Stimulated activated CD8-positive, alpha-beta memory T cell treated with anti-CD3 and anti-CD28 coated beads, Interleukin-4, amount 100 ng/mL, for 48 hours (primary cell): Measurements from ENCODE around the gene NAB1.
"Not testable (repeated sequence)": the region's sequence is repeated elsewhere in the genome, so short reads cannot be mapped to it uniquely, and the experiment has no call there.

Experiments
- DNase-seq: peaks from one replicate; pipeline ENCODE4 v3.0.0-alpha.2; 2020

The NAB1 gene

GRCh38 chr2:190674966-190675650, 26.2 kb downstream of the NAB1 start:
- no peak for DNase-seq

GRCh38 chr2:190677255-190677654, 28.4 kb downstream of the NAB1 start:
- no peak for DNase-seq

DNA sequence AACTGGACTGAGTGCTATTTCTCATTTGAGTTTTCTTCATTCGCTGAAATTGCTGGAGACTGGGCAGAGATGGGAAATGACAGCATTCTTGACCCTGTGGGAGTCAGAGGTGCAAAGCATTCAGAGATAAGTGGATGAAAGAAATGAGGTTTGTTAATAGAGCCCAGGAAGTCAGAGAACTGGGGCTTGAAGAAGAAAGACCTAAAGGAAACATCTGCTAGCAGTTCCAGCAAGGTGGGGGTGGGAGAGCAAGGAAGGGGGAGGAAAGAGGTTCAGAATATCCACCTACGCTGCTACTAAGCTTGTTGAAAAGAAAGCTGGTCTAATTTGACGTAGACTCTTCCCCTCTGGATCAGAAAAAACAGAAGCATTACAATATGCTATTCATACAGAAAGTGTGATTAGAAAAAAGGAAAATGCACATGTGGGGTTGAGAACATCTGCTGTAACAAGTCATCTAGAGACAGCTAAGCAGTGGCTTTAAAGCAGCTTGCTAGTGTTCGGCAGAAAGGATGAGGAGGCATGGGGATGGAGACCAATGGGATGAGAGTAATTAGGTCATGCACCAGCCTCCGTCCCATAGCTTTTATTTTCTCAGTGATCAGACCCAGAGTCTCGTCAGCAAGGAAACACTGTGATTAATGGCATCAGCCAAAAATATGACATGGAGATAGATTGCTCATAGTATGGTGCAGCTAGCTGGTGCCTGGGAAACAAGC, 29.7 kb downstream of the NAB1 start:
- DNase-seq, result peak; percentile 66

DNA sequence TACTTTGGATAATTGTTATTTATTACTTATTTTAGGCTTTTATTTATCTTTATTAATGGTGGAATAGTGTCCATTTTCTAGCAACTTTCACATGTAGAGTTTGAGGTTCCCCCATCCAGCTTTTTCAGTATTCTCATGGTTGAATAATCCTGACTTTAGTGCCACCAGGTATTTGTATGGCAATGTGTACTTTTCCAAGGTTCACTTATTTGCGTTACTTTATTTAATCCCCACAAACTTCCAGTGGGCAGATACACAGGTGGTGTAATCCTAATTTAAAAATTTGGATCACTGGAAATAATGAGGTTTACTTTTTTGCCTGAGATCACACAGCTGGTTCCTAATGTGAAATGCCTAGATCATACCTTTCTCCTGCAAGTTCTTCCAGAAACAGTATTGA, 30.5 kb downstream of the NAB1 start:
- no peak for DNase-seq

- DNase-seq, result peak; percentile 73
These were observed 31.1 kb downstream of the NAB1 start for GRCh38 chr2:190679813-190680591.

- no peak for DNase-seq
These were observed 33.3 kb downstream of the NAB1 start for GRCh38 chr2:190682168-190682567.

- DNase-seq, result no peak
These were observed 34.9 kb downstream of the NAB1 start for GRCh38 chr2:190683802-190684201.

DNA sequence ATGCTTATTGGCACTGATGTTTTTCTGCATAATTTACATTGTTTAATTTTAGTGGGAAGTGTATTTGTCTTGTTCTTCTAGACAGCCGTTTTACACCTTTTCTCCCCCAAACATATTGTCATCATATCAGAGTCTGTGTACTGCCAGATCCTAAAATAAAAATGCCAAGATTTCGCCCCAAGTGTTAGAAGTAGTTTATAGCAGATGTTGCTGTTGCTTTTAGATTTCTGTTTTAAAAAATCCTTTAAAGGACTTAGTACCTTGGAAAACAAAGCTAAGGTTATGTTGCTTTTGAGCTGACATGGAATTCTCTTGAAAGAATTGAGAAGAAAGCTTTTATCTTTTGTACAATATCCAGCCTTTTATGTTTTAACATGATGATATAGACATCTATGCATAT, 36.0 kb downstream of the NAB1 start:
- DNase-seq, result no peak

DNA sequence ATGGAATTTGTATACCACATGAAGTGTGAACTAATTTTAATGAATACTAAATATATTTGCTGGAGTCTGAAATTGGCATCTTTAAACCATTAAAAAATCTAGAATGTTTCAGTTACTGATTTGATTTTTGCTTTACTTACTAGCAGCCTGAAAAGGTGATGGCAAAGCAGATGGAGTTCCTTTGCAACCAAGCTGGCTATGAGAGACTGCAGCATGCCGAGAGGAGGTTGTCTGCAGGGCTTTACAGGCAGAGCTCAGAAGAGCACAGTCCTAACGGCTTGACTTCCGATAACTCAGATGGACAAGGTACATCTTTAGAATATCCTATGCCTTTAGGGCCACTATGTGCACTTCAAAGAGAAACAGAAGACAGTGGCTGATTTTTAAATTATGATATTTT, 36.5 kb downstream of the NAB1 start:
- no peak for DNase-seq

GRCh38 chr2:190693533-190694232, 44.8 kb downstream of the NAB1 start:
- no peak for DNase-seq

DNA sequence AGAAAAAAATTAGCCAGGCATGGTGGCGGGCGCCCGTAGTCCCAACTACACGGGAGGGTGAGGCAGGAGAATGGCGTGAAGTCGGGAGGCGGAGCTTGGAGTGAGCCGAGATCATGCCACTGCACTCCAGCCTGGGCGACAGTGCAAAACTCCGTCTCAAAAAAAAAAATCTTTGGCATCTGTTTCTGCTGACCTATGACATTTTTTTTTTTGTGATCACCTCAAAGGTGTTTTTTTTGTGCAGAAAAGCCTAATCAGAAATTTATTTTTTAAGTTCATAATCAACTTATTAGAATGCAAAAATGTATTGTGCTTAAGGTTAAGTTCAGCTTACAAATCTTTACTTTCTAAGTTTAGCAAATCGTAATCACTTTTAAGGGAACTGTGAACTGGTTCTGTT, 45.6 kb downstream of the NAB1 start:
- no peak for DNase-seq

- DNase-seq, result no peak
These were observed 46.9 kb downstream of the NAB1 start for GRCh38 chr2:190695739-190696138.

GRCh38 chr2:190696792-190697398, 48.0 kb downstream of the NAB1 start:
- DNase-seq, result no peak

DNA sequence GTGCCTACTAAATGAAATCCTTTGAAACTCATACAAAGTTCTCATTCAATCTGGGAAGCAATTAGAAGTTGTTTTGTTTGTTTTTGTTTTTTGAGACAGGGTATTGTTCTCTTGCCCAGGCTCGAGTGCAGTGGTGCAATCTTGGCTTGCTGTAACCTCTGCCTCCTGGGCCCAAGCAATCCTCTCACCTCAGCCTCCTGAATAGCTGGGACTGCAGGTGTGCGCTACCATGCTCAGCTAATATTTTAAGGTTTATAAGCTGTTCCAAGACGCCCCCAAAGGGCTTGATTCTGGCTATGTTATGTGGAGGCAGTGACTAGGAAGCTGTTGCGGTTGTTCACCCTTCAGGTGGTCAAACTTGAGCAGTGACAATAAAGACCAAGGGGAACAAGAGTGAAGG, 48.5 kb downstream of the NAB1 start:
- DNase-seq, result no peak

DNA sequence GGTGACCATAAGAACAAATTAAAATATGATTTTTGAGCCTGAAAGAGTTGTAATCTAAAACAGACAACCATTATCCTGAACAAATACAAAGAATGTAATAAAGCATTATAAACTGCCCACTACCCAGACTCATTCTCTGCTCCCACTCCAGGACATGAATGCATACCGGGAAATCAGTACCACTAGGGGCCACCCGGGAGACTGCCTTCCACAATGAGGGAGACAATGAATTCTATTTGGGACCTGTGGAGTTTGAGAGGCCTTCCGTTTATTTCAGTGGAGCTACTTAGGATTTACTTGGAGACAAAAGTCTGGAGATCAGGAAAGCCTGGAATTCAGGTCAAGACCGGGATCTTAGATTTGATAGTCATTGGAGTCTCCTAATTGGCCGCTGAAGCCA, 50.0 kb downstream of the NAB1 start:
- DNase-seq, result no peak

DNA sequence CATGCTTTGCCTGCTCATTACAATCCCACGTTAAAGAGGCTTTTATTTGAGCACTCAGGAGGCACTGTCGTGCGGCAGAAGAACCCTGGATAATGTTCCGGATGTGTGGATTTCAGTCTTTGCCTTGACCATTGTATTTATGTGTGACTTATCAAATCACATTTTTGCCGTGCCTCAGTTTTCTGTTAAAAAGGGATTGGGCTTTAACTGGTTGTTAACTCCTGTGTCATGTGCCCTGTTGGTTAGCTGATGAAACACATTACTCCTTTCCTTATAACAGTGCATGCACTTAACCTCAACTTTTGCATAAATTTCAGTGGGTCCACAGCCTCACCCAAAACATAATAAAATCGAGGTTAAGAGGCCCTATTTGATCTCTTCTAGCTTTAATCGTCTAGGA, 52.7 kb downstream of the NAB1 start:
- no peak for DNase-seq

DNA sequence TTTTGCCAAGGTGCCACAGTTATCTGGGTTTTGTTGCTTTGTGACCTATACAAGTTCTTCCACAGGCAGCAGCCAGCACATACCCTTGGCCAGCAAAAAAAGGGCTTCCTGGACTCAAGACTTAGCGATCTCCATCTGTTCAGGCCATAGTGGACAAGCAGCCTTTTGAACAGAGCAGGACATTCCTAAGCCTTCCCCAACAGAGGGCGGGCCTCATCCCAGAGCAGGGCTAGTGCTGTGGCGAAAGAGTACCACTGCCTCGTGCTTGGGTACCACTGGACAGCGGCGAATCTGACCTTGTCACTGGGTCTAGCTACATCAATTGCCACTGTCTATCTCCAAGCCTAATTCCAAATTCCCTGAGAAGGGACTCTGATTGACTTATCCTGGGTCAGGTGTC, 56.4 kb downstream of the NAB1 start:
- no peak for DNase-seq

- no peak for DNase-seq
These were observed 58.8 kb downstream of the NAB1 start for GRCh38 chr2:190707726-190708125.

- DNase-seq, result not testable (repeated sequence)
These were observed 59.8 kb downstream of the NAB1 start for GRCh38 chr2:190708650-190709049.

- no peak for DNase-seq
These were observed 62.2 kb downstream of the NAB1 start for GRCh38 chr2:190711069-190711468.

DNA sequence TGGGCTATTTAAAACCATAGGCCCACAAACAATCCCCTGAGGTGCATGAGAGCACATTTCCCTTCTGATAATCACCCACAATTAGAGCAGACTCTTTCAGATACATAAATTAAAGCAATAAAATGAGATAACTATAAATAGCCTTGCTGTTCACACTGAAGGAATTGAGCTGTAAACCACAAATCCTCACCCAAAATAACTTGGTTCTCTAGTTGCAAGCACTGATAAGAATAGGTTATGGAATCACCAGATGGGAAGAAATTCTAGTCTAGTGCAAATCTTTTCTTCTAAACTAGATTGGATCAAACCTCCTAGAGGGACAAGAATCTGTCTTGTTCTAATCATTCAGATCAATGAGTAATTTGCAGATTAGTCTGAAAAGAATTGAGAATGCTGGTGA, 64.6 kb downstream of the NAB1 start:
- DNase-seq, result no peak

DNA sequence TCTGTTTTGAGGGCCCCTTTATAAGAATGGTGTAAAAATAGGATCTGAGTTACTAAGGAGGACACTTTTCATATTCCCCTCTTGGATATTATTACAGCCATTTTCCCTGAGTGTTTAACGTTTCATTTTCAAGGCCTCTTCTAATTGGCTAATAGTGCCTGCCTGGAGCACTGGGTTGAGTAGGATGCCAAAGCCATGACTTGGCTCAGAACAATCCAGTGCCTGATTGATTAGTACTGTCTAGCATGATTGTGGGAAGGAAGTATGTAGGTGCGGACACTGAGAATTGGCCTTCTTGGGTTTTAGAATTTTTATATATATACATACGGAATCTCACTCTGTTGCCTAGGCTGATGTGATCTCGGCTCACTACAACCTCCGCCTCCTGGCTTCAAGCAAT, 66.1 kb downstream of the NAB1 start:
- DNase-seq, result no peak
